Panc1 (cell line): Measurements from ENCODE around the gene AP3B1. TPM values are rescaled to one million over a fixed set of nuclear protein-coding genes. Genes with fewer than 3 reads are reported as not detected.
"Not testable (repeated sequence)": the region's sequence is repeated elsewhere in the genome, so short reads cannot be mapped to it uniquely, and the experiment has no call there.

ENCODE experiments used
- ATAC-seq: fragments of 200-7000 bp; cut with Tn5 transposase; 2 replicates; pipeline ENCODE4 v1.9.1; 2020; ENCODE audit warnings: mild to moderate bottlenecking, moderate library complexity
- BruUV-seq: library from RNA; stranded (reverse); fragments of 400-500 nt; replicated peaks from 2 replicates; lab custom pipeline; 2021; lab: Mats Ljungman, UMichigan
- CTCF ChIA-PET: fragments of 300-600 bp; sonication (Branson Sonifier 250); formaldehyde crosslinking; loops from one replicate; lab custom pipeline; 2022; ENCODE audit warnings: antibody characterized with exemption; lab: Charles Lee
- POLR2A ChIA-PET: fragments of 300-600 bp; sonication (Branson Sonifier 250); formaldehyde crosslinking; loops from one replicate; lab custom pipeline; 2022; ENCODE audit warnings: antibody characterized with exemption; lab: Charles Lee
- DNase-seq: peaks from one replicate; pipeline ENCODE4 v3.0.0-alpha.2; 2010; ENCODE audit warnings: low read depth, low spot score
- H3K27ac ChIP-seq: 2 replicates; pipeline ENCODE4 v1.5.1; 2011; ENCODE audit warnings: mild to moderate bottlenecking, low read length, inconsistent platforms
- H3K27me3 ChIP-seq: fragments of 200-500 bp; sonication (Bioruptor generic); 2 replicates; pipeline ENCODE4 v1.6.0; 2014; ENCODE audit warnings: low read length, inconsistent platforms; ENCODE audit not compliant: control insufficient read depth, insufficient read depth
- H3K36me3 ChIP-seq: fragments of 200-500 bp; sonication (Bioruptor generic); 2 replicates; pipeline ENCODE4 v1.5.1; 2014; ENCODE audit warnings: inconsistent platforms, mild to moderate bottlenecking, low read length, moderate library complexity; ENCODE audit not compliant: control insufficient read depth, insufficient read depth
- H3K4me1 ChIP-seq: 2 replicates; pipeline ENCODE4 v1.5.1; 2011; ENCODE audit warnings: inconsistent platforms, mild to moderate bottlenecking, low read length, moderate library complexity; ENCODE audit not compliant: control insufficient read depth, insufficient read depth
- H3K4me3 ChIP-seq, 2 experiments: 2 replicates each; pipeline ENCODE4 v1.5.1; 2011 to 2012; ENCODE audit warnings: low read depth in 2 of 2, low read length in 2 of 2, mild to moderate bottlenecking in 2 of 2, inconsistent platforms in 1 of 2, moderate library complexity in 1 of 2
- H3K9me3 ChIP-seq: fragments of 200-500 bp; sonication (Bioruptor generic); 2 replicates; pipeline ENCODE4 v1.5.1; 2014; ENCODE audit warnings: low read depth, mild to moderate bottlenecking, inconsistent platforms, low read length, moderate library complexity; ENCODE audit not compliant: control insufficient read depth, insufficient read depth
- CTCF ChIP-seq: fragments of 450-650 bp; IDR thresholded peaks from 2 replicates; pipeline ENCODE4 v1.5.1; 2017; ENCODE audit warnings: mild to moderate bottlenecking
- SIN3A ChIP-seq: IDR thresholded peaks from 2 replicates; pipeline ENCODE4 v1.6.1; 2012; ENCODE audit warnings: low read depth, mild to moderate bottlenecking, low read length, moderate library complexity, borderline replicate concordance; ENCODE audit not compliant: insufficient read depth
- in situ Hi-C: cut with HindIII; loops from 2 replicates; pipeline ENCODE4 v1.10.0; 2016; ENCODE audit warnings: low sequenced_read_pairs, low pct_unique_long_range_greater_than_20kb
- intact Hi-C: fragments of 100-400 bp; cut with micrococcal nuclease; formaldehyde crosslinking; loops from one replicate; pipeline ENCODE4 v1.10.0; 2022; ENCODE audit not compliant: unreplicated experiment
- total RNA-seq: library from RNA; stranded (reverse); gene quantifications from one replicate; pipeline ENCODE4 v1.2.1, GENCODE V29; 2021; ENCODE audit not compliant: unreplicated experiment

The AP3B1 gene
- total RNA-seq, 1 experiment from 2014 or later: 55.4 TPM

DNA sequence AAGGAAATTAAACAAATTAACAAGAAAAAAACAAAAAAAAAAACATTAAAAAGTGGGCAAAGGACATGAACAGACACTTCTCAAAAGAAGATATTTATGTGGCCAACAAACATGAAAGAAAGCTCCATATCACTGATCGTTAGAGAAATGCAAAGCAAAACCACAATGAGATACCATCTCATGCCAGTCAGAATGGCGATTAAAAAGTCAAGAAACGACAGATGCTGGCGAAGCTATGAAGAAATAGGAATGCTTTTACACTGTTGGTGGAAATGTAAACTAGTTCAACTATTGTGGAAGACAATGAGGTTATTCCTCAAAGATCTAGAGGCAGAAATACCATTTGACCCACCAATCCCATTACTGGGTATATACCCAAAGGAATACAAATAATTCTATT lies 223.8 kb downstream of the AP3B1 start:
- H3K27me3 ChIP-seq, BruUV-seq, H3K4me3 ChIP-seq, intact Hi-C loops, in situ Hi-C loops, H3K4me1 ChIP-seq, H3K27ac ChIP-seq, H3K9me3 ChIP-seq, ATAC-seq, DNase-seq, H3K36me3 ChIP-seq: not testable (repeated sequence)
- POLR2A ChIA-PET: interaction anchor here (0.6 kb wide), 1 partner anchor 13 kb away, joined by 3 read pairs; no protein-coding TSS in a partner anchor
- CTCF ChIA-PET: interaction anchor here (0.7 kb wide), 1 partner anchor 38 kb away, joined by 3 read pairs; no protein-coding TSS in a partner anchor

DNA sequence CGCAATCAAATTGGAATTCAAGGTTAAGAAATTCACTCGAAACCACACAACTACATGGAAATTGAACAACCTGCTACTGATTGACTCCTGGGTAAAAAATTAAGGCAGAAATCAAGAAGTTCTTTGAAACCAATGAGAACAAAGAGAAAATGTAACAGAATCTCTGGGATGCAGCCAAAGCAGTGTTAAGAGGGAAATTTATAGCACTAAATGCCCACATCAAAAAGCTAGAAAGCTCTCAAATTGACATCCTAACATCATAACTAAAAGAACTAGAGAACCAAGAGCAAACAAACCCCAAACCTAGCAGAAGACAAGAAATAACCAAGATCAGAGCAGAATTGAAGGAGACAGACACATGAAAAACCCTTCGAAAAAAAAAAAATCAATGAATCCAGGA lies 226.9 kb downstream of the AP3B1 start:
- H3K27me3 ChIP-seq, H3K36me3 ChIP-seq, BruUV-seq, POLR2A ChIA-PET, H3K9me3 ChIP-seq, H3K4me3 ChIP-seq, ATAC-seq, intact Hi-C loops, in situ Hi-C loops, DNase-seq, CTCF ChIA-PET, H3K4me1 ChIP-seq, H3K27ac ChIP-seq: not testable (repeated sequence)

DNA sequence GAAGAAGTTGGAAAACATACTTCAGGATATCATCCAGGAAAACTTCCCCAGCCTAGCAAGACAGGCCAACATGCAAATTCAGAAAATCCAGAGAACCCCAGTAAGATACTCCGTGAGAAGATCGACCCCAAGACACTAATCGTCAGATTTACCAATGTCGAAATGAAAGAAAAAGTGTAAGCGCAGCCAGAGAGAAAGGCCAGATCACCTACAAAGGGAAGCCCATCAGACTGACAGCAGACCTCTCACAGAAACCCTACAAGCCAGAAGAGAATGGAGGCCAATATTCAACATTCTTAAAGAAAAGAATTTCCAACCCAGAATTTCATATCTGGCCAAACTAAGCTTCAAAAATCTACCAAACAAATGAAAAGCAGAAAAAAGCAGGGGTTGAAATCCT lies 227.8 kb downstream of the AP3B1 start:
- H3K36me3 ChIP-seq, intact Hi-C loops, CTCF ChIA-PET, POLR2A ChIA-PET, H3K4me1 ChIP-seq, H3K4me3 ChIP-seq, H3K27ac ChIP-seq, H3K27me3 ChIP-seq, DNase-seq, BruUV-seq, H3K9me3 ChIP-seq, ATAC-seq, in situ Hi-C loops: not testable (repeated sequence)

- intact Hi-C loops: no loop called here
- CTCF ChIA-PET: no interaction called here
- POLR2A ChIA-PET: no interaction called here
- Histone ChIP-seq H3K4me3 (no peak overlapping the region), H3K27ac (no peak overlapping the region), H3K4me1 (no peaks in the 10 kb centered on the region), H3K27me3 (no peaks in the 10 kb centered on the region), H3K36me3 (no peaks in the 10 kb centered on the region), H3K9me3 (no peaks in the 10 kb centered on the region; the same call in 1 of the 2 replicates)
- in situ Hi-C loops: no loop called here
- DNase-seq (no peak), ATAC-seq (0 out of 2 replicates have a peak, but pooled peaks have one; percentile 42)
- BruUV-seq: no TSS peak
- TF ChIP-seq SIN3A: no peak
- TF ChIP-seq CTCF: peak; percentile 50
These were observed 228.8 kb downstream of the AP3B1 start for GRCh38 chr5:78065663-78066062.
